Measurements from ENCODE around the gene FYB1. TPM values are rescaled to one million over a fixed set of nuclear protein-coding genes. Genes with fewer than 3 reads are reported as not detected.

Gene FYB1
- total and polyA plus RNA-seq, 11 donors, result 0.82 to 67.2 (median 2.8) TPM

- intact Hi-C loops (cut with DNase I), result no loop called here
- H3K27me3 ChIP-seq, result no peaks in the 10 kb centered on the region
- no peaks in the 10 kb centered on the region for H3K36me3 ChIP-seq
- peak overlapping the region in 1 of 12 donors; percentile 29 for H3K27ac ChIP-seq
- no peak overlapping the region for H3K4me3 ChIP-seq
- H3K9me3 ChIP-seq, result no peaks in the 10 kb centered on the region
- no peak for TF ChIP-seq CTCF (IDR thresholded peaks at IDR 0.05)
- TF ChIP-seq POLR2A (IDR thresholded peaks at IDR 0.05), result no peak
- ATAC-seq, result no peak
- WGBS, 4 donors, result 81 to 90% (median 88%) methylated on average over 1 of the region's 1 CpG
- H3K4me1 ChIP-seq, result peaks cover 0 to 49% (median 0%) of the 10 kb centered on the region in 12 donors
- DNase-seq, result no peak
Observed at GRCh38 chr5:39264528-39264927, 45.2 kb upstream of the FYB1 start.

- Histone ChIP-seq H3K9me3 (no peaks in the 10 kb centered on the region), H3K27me3 (no peaks in the 10 kb centered on the region), H3K27ac (peak overlapping the region in 1 of 12 donors; percentile 33), H3K4me1 (peaks cover 0 to 47% (median 0%) of the 10 kb centered on the region in 12 donors), H3K4me3 (no peak overlapping the region), H3K36me3 (no peaks in the 10 kb centered on the region)
- WGBS, 4 donors, result 81 to 88% (median 85%) methylated on average over 2 of the region's 2 CpGs
- ATAC-seq (no peak), DNase-seq (no peak)
- no peak for TF ChIP-seq POLR2A (IDR thresholded peaks at IDR 0.05)
- TF ChIP-seq CTCF (IDR thresholded peaks at IDR 0.05), result no peak
- intact Hi-C loops (cut with DNase I), result no loop called here
Observed at GRCh38 chr5:39262981-39263380, 43.6 kb upstream of the FYB1 start.

- Histone ChIP-seq H3K4me3 (no peak overlapping the region), H3K4me1 (peaks cover 0 to 53% (median 0%) of the 10 kb centered on the region in 12 donors), H3K36me3 (no peaks in the 10 kb centered on the region), H3K9me3 (no peaks in the 10 kb centered on the region), H3K27me3 (peaks cover 0 to 2% (median 0%) of the 10 kb centered on the region in 9 donors), H3K27ac (no peak overlapping the region)
- intact Hi-C loops (cut with DNase I), result no loop called here
- DNase-seq (no peak), ATAC-seq (no peak)
- TF ChIP-seq CTCF (IDR thresholded peaks at IDR 0.05) (no peak), POLR2A (IDR thresholded peaks at IDR 0.05) (no peak)
Observed at GRCh38 chr5:39260095-39260494, 40.7 kb upstream of the FYB1 start.

GRCh38 chr5:39257554-39257953 is 38.2 kb upstream of the FYB1 start:
- peak overlapping the region in 1 of 12 donors; percentile 74 for H3K27ac ChIP-seq
- H3K4me3 ChIP-seq, result no peak overlapping the region
- ATAC-seq (no peak), DNase-seq (no peak)
- H3K36me3 ChIP-seq, result no peaks in the 10 kb centered on the region
- 92 to 97% (median 94%) methylated on average over 3 of the region's 3 CpGs for WGBS, 4 donors
- peaks cover 0 to 2% (median 0%) of the 10 kb centered on the region in 9 donors for H3K27me3 ChIP-seq
- intact Hi-C loops (cut with DNase I), result no loop called here
- TF ChIP-seq CTCF (IDR thresholded peaks at IDR 0.05) (no peak), POLR2A (IDR thresholded peaks at IDR 0.05) (no peak)
- H3K9me3 ChIP-seq, result no peaks in the 10 kb centered on the region
- H3K4me1 ChIP-seq, result peaks cover 0 to 53% (median 0%) of the 10 kb centered on the region in 12 donors

Measured in heart left ventricle (tissue), 16 donors.